HCT116 (cell line): ENCODE data around the gene SLC5A10. TPM values are rescaled to one million over a fixed set of nuclear protein-coding genes. Genes with fewer than 3 reads are reported as not detected.

Experiments used
- ATAC-seq: fragments of 200-7000 bp; cut with Tn5 transposase; 2 replicates; pipeline ENCODE4 v1.9.1; 2020; ENCODE audit warnings: mild to moderate bottlenecking, moderate library complexity
- BruUV-seq: library from RNA; stranded (reverse); fragments of 400-500 nt; replicated peaks from 2 replicates; lab custom pipeline; 2021; lab: Mats Ljungman, UMichigan
- CTCF ChIA-PET: fragments of 300-600 bp; sonication (Branson Sonifier 250); formaldehyde crosslinking; loops from one replicate; lab custom pipeline; 2021; ENCODE audit warnings: antibody characterized with exemption; lab: Charles Lee
- POLR2A ChIA-PET: fragments of 300-600, 350-600 bp; sonication (Branson Sonifier 250); formaldehyde crosslinking; loops from one replicate; lab custom pipeline; 2021; ENCODE audit warnings: antibody characterized with exemption; lab: Charles Lee
- RAD21 ChIA-PET, 2 experiments: fragments of 300-600 bp; sonication (Branson Sonifier 250); formaldehyde crosslinking; loops; one replicate each; lab custom pipeline; 2023; ENCODE audit warnings: low total read pairs in 2 of 2; ENCODE audit not compliant: uncharacterized antibody in 2 of 2, unreplicated experiment in 2 of 2, low non-redundant PET in 1 of 2; lab: Charles Lee
- DNase-seq: peaks from one replicate; pipeline ENCODE4 v3.0.0-alpha.2; 2010; ENCODE audit warnings: low read depth, low spot score
- H2AFZ ChIP-seq: fragments of 200-600 bp; shearing (Covaris generic), sonication (generic); 2 replicates; pipeline ENCODE4 v1.6.1; 2017; ENCODE audit warnings: low read depth, mixed run types, mixed read lengths, antibody characterized with exemption, low read length; ENCODE audit not compliant: poor library complexity, severe bottlenecking
- H3K27ac ChIP-seq: 2 replicates; pipeline ENCODE4 v1.5.1; 2012; ENCODE audit warnings: low read depth, low read length
- H3K27me3 ChIP-seq: fragments of 200-600 bp; sonication (generic); 2 replicates; pipeline ENCODE4 v1.6.1; 2016; ENCODE audit warnings: mixed run types, low read length, mixed read lengths; ENCODE audit not compliant: insufficient read depth
- H3K36me3 ChIP-seq, 2 experiments: fragments of 200-500 bp in 1 of 2; fragments of 200-600 bp in 1 of 2; sonication (Bioruptor generic) in 1 of 2; sonication (generic) in 1 of 2; 2 replicates each; pipeline versions ENCODE4 v1.5.1 to v1.6.1; 2014 to 2016; ENCODE audit warnings: low read length in 2 of 2, inconsistent platforms in 1 of 2, mixed read lengths in 1 of 2, mixed run types in 1 of 2; ENCODE audit not compliant: insufficient read depth in 2 of 2, control insufficient read depth in 1 of 2
- H3K4me1 ChIP-seq, 2 experiments: fragments of 200-600 bp in 1 of 2; sonication (generic) in 1 of 2; 2 replicates each; pipeline versions ENCODE4 v1.5.1 to v1.6.1; 2012 to 2017; ENCODE audit warnings: low read length in 2 of 2, inconsistent platforms in 1 of 2, mild to moderate bottlenecking in 1 of 2, mixed read lengths in 1 of 2, mixed run types in 1 of 2, moderate library complexity in 1 of 2; ENCODE audit not compliant: insufficient read depth in 2 of 2, control insufficient read depth in 1 of 2
- H3K4me2 ChIP-seq: fragments of 200-600 bp; sonication (generic); 2 replicates; pipeline ENCODE4 v1.6.1; 2017; ENCODE audit warnings: mixed run types, low read length, mixed read lengths
- H3K4me3 ChIP-seq, 2 experiments: fragments of 200-600 bp in 1 of 2; sonication (generic) in 1 of 2; replicated peaks in 1 of 2; 2 replicates each; pipeline ENCODE4 v1.5.1; 2011 to 2016; ENCODE audit warnings: low read length in 2 of 2, control low read depth in 1 of 2, low read depth in 1 of 2, mild to moderate bottlenecking in 1 of 2, mixed read lengths in 1 of 2, mixed run types in 1 of 2
- H3K79me2 ChIP-seq: fragments of 200-600 bp; sonication (generic); 2 replicates; pipeline ENCODE4 v1.6.1; 2017; ENCODE audit warnings: mild to moderate bottlenecking, mixed run types, low read length, moderate library complexity, mixed read lengths; ENCODE audit not compliant: insufficient read depth
- H3K9ac ChIP-seq: fragments of 200-600 bp; sonication (generic); 2 replicates; pipeline ENCODE4 v1.6.1; 2016; ENCODE audit warnings: low read length, mixed read lengths
- H3K9me2 ChIP-seq: fragments of 200-600 bp; sonication (generic), shearing (Covaris generic); 2 replicates; pipeline ENCODE4 v1.6.1; 2017; ENCODE audit warnings: mixed run types, mild to moderate bottlenecking, moderate library complexity; ENCODE audit not compliant: insufficient read depth
- H3K9me3 ChIP-seq, 2 experiments: fragments of 200-500 bp in 1 of 2; fragments of 200-600 bp in 1 of 2; sonication (Bioruptor generic) in 1 of 2; sonication (generic) in 1 of 2; 2 replicates each; pipeline ENCODE4 v1.6.1; 2014 to 2017; ENCODE audit warnings: low read length in 2 of 2, mixed read lengths in 2 of 2, inconsistent platforms in 1 of 2, low read depth in 1 of 2, mild to moderate bottlenecking in 1 of 2, mixed run types in 1 of 2, moderate library complexity in 1 of 2; ENCODE audit not compliant: control insufficient read depth in 1 of 2, insufficient read depth in 1 of 2
- H4K20me1 ChIP-seq: fragments of 200-600 bp; sonication (generic), shearing (Covaris generic); 2 replicates; pipeline ENCODE4 v1.6.1; 2017; ENCODE audit warnings: mixed run types, mild to moderate bottlenecking, moderate library complexity; ENCODE audit not compliant: insufficient read depth
- CBX3 ChIP-seq: IDR thresholded peaks from 2 replicates; pipeline ENCODE4 v1.6.1; 2012; ENCODE audit warnings: low read depth
- CTCF ChIP-seq, 3 experiments: fragments of 200-600 bp in 1 of 3; sonication (generic) in 1 of 3; IDR thresholded peaks in 2 of 3; conservative IDR thresholded peaks in 1 of 3; 2 replicates each; pipeline ENCODE4 v1.5.1; 2012 to 2017; ENCODE audit warnings: low read depth in 2 of 3, low read length in 2 of 3, antibody characterized with exemption in 1 of 3, borderline replicate concordance in 1 of 3, control low read depth in 1 of 3, mild to moderate bottlenecking in 1 of 3, mixed read lengths in 1 of 3, mixed run types in 1 of 3, moderate library complexity in 1 of 3; ENCODE audit not compliant: insufficient read depth in 1 of 3
- FOSL1 ChIP-seq: IDR thresholded peaks from 2 replicates; pipeline ENCODE4 v1.6.1; 2012; ENCODE audit warnings: low read depth
- JUND ChIP-seq: IDR thresholded peaks from 2 replicates; pipeline ENCODE4 v1.6.1; 2012
- POLR2A ChIP-seq: IDR thresholded peaks from 2 replicates; pipeline ENCODE4 v1.7.0; 2011; ENCODE audit warnings: borderline replicate concordance; ENCODE audit not compliant: insufficient read depth, insufficient read length; ENCODE audit errors: extremely low read depth
- SP1 ChIP-seq: IDR thresholded peaks from 2 replicates; pipeline ENCODE4 v1.6.1; 2012; ENCODE audit warnings: low read depth
- YY1 ChIP-seq: IDR thresholded peaks from 2 replicates; pipeline ENCODE4 v1.6.1; 2011; ENCODE audit warnings: low read length, low read depth, moderate library complexity, mild to moderate bottlenecking; ENCODE audit not compliant: insufficient replicate concordance; ENCODE audit errors: extremely low read depth
- intact Hi-C: fragments of 100-400 bp; cut with micrococcal nuclease; formaldehyde crosslinking; loops from 2 replicates; pipeline ENCODE4 v1.10.0; 2022
- total RNA-seq: library from RNA; stranded (reverse); gene quantifications from one replicate; pipeline ENCODE4 v1.2.1, GENCODE V29; 2021; ENCODE audit not compliant: unreplicated experiment
- TF ChIP-seq, protein P1 (sequence below): IDR thresholded peaks from 2 replicates; pipeline ENCODE4 v1.6.1; 2012

SLC5A10 gene
- total RNA-seq, 1 experiment from 2014 or later, result not detected

DNA sequence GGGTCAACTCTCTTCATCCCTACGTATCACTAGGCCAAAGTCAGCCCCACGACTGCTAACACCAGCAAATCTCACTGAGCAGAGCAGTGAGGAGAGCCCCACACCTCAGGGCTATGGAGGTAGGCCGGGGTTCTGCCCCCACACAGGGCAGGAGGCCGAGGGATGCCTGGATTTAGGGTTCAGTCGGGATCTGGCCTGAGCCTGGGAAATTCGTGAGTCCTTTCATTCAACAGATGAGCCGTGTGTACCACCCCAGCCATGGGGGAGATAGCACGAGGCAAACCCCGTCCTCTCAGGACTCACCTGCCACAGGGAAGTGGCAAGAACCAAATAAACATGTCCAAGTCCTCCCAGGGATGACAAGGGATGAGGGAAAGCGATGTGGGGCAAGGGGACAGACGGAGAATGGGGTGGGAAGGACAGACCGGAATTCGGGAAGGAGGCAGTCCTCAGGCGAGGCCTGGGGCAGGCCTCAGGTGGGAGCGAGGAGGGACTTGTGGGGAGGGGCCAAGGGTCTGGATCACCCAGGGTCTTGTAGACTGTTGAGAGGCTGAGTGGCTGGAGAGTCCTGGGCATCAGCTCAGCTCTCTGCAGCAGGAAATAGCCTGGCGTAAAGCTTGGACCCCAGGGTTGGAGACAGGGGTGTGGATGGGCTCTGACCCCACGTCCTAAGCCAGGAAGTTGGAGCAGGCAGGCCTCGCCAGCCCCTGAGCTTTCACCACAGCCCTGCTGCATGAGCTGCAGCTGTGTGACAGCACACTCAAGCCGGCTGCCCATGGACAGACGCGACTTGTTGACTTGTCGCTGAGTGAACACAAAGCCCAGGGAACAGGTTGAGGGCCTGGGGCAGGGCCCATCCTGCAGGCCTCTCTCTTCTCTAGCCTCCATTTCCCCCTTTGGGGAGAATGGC lies 60.5 kb downstream of the SLC5A10 start:
- DNase-seq, result no peak
- no peaks in the 10 kb centered on the region for H3K27me3 ChIP-seq
- no peak for TF ChIP-seq SP1
- no peak for TF ChIP-seq FOSL1
- TF ChIP-seq, all 23 proteins: peak for 0
- no peak overlapping the region for H3K9ac ChIP-seq
- no peak overlapping the region for H2AFZ ChIP-seq
- H3K36me3 ChIP-seq, result no peaks in the 10 kb centered on the region
- no peaks in the 10 kb centered on the region for H3K9me3 ChIP-seq
- no peak for ATAC-seq
- no peak overlapping the region for H3K4me3 ChIP-seq
- no peaks in the 10 kb centered on the region for H3K9me2 ChIP-seq
- H3K4me1 ChIP-seq, result peaks cover 4 to 19% of the 10 kb centered on the region in 2 experiments; a peak in 3 of 4 replicates
- H3K4me2 ChIP-seq, result no peak overlapping the region
- H4K20me1 ChIP-seq, result no peaks in the 10 kb centered on the region
- H3K79me2 ChIP-seq, result no peaks in the 10 kb centered on the region
- ChIA-PET CTCF (no interaction called here), POLR2A (no interaction called here), RAD21 (no interaction called here)
- BruUV-seq, result no TSS peak
- no peak overlapping the region for H3K27ac ChIP-seq
- intact Hi-C loops, result no loop called here

DNA sequence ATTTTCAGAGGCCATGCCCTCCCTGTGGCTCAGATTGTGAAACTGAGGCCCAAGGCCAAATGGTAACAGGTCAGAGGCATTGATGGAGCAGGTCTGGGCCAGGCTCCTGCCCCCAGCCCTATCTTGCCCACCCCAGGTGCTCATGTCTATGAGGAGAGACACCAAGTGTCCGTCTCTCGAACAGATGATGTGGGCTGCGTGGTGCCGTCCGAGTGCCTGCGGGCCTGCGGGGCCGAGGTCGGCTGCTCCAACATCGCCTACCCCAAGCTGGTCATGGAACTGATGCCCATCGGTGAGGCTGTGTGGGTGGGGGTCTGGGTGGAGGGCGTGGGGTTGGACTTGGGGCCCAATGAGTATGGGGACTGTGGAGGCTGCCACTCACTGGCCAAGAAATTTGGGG lies 61.3 kb downstream of the SLC5A10 start:
- no peak overlapping the region for H2AFZ ChIP-seq
- TF ChIP-seq FOSL1, result no peak
- TF ChIP-seq SP1, result no peak
- no peak for TF ChIP-seq CTCF (IDR thresholded peaks at IDR 0.05 in 2 of 3, conservative IDR thresholded peaks at IDR 0.05 in 1 of 3; ENCODE audit: borderline replicate concordance in 1 of 3, insufficient read depth in 1 of 3, low read depth in 2 of 3, low read length in 2 of 3)
- no peak for TF ChIP-seq YY1
- TF ChIP-seq, protein P1, sequence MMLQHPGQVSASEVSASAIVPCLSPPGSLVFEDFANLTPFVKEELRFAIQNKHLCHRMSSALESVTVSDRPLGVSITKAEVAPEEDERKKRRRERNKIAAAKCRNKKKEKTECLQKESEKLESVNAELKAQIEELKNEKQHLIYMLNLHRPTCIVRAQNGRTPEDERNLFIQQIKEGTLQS, result no peak
- TF ChIP-seq JUND, result no peak
- no peak for TF ChIP-seq POLR2A
- TF ChIP-seq CBX3, result no peak
- TF ChIP-seq, all 23 proteins: peak for 0
- Histone ChIP-seq H4K20me1 (no peaks in the 10 kb centered on the region), H3K4me3 (no peak overlapping the region), H3K9ac (no peak overlapping the region), H3K4me1 (peaks cover 4 to 19% of the 10 kb centered on the region in 2 experiments; a peak in 3 of 4 replicates), H3K9me3 (no peaks in the 10 kb centered on the region), H3K79me2 (no peaks in the 10 kb centered on the region), H3K36me3 (no peaks in the 10 kb centered on the region), H3K9me2 (no peaks in the 10 kb centered on the region), H3K4me2 (no peak overlapping the region), H3K27ac (no peak overlapping the region), H3K27me3 (no peaks in the 10 kb centered on the region)
- ATAC-seq (no peak), DNase-seq (no peak)
- RAD21 ChIA-PET, result no interaction called here
- BruUV-seq, result no TSS peak
- CTCF ChIA-PET, result no interaction called here
- POLR2A ChIA-PET, result no interaction called here
- intact Hi-C loops, result no loop called here
